ENCODE measurements around the gene ELFN2.

DNA sequence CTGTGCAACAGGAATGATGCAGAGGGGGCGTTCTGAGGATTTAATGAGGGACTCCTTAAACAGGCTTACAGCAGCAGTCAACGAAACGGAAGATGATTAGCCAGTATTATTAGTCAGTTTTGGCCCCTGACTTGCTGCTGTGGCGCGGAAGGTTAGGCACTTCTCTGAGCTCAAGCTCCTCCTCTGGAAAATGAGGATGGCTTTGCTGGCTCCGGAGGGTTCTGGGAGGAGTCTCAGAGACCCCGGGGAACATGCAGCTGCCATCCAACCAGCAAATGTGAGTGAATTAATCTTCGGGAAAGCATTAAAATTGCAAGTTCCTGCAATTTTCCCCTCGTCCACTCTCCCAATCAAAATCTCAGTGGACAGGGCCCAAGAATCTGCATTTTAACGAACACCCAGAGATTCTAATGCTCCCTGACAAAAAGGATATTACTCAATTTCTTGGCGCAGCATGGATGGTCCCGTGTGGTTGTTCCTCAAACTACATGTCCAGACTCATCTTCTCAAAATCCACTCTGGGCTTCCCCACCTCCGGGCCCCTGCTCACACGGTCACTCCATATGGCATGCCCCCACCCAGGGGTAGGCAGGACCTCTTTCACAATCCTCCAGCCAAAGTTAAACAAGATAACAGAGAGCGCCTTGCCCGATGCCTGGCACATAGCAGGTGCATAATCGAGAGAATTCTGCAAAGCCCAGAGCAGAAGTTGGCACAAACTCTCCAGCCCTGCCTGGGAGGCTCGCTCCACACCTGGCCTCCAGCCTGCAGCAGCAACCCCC is 6.4 kb downstream of the ELFN2 start:
- TF ChIP-seq EZH2 (IDR thresholded peaks at IDR 0.05; ENCODE audit: low read depth), result no peak
- TF ChIP-seq, protein P1, sequence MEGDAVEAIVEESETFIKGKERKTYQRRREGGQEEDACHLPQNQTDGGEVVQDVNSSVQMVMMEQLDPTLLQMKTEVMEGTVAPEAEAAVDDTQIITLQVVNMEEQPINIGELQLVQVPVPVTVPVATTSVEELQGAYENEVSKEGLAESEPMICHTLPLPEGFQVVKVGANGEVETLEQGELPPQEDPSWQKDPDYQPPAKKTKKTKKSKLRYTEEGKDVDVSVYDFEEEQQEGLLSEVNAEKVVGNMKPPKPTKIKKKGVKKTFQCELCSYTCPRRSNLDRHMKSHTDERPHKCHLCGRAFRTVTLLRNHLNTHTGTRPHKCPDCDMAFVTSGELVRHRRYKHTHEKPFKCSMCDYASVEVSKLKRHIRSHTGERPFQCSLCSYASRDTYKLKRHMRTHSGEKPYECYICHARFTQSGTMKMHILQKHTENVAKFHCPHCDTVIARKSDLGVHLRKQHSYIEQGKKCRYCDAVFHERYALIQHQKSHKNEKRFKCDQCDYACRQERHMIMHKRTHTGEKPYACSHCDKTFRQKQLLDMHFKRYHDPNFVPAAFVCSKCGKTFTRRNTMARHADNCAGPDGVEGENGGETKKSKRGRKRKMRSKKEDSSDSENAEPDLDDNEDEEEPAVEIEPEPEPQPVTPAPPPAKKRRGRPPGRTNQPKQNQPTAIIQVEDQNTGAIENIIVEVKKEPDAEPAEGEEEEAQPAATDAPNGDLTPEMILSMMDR (conservative IDR thresholded peaks at IDR 0.05), result no peak
